Measurements from ENCODE around the gene OR5D16.
"Not testable (repeated sequence)": the region's sequence is repeated elsewhere in the genome, so short reads cannot be mapped to it uniquely, and the experiment has no call there.

OR5D16 gene

GRCh38 chr11:55852141-55852540, 13.6 kb downstream of the OR5D16 start:
- H3K27me3 ChIP-seq (ENCODE audit: control insufficient read depth in 1 of 2, insufficient read depth in 2 of 2, low read length in 2 of 2), result no peaks in the 10 kb centered on the region
- no peak overlapping the region for H3K9ac ChIP-seq (ENCODE audit: low read depth in 1 of 2, low read length in 2 of 2)
- no peak overlapping the region for H3K4me3 ChIP-seq (ENCODE audit: low read depth in 1 of 2, low read length in 2 of 2)
- H3K9me3 ChIP-seq (ENCODE audit: control insufficient read depth in 1 of 2, low read length in 2 of 2), result peaks cover 0 to 3% of the 10 kb centered on the region in 2 donors
- no peaks in the 10 kb centered on the region for H3K4me1 ChIP-seq (ENCODE audit: control insufficient read depth in 1 of 2, insufficient read depth in 2 of 2, low read length in 2 of 2)
- no peaks in the 10 kb centered on the region for H3K36me3 ChIP-seq (ENCODE audit: control insufficient read depth in 1 of 2, insufficient read depth in 2 of 2, low read length in 2 of 2)
- no peak overlapping the region for H3K27ac ChIP-seq (ENCODE audit: low read depth, low read length)

- Histone ChIP-seq H3K9ac (ENCODE audit: low read depth in 1 of 2, low read length in 2 of 2) (no peak overlapping the region), H3K4me1 (ENCODE audit: control insufficient read depth in 1 of 2, insufficient read depth in 2 of 2, low read length in 2 of 2) (no peaks in the 10 kb centered on the region), H3K27me3 (ENCODE audit: control insufficient read depth in 1 of 2, insufficient read depth in 2 of 2, low read length in 2 of 2) (no peaks in the 10 kb centered on the region), H3K4me3 (ENCODE audit: low read depth in 1 of 2, low read length in 2 of 2) (no peak overlapping the region), H3K9me3 (ENCODE audit: control insufficient read depth in 1 of 2, low read length in 2 of 2) (peaks cover 0 to 3% of the 10 kb centered on the region in 2 donors), H3K27ac (ENCODE audit: low read depth, low read length) (no peak overlapping the region), H3K36me3 (ENCODE audit: control insufficient read depth in 1 of 2, insufficient read depth in 2 of 2, low read length in 2 of 2) (no peaks in the 10 kb centered on the region)
Measured at GRCh38 chr11:55854704-55855103, 16.2 kb downstream of the OR5D16 start.

- H3K4me3 ChIP-seq (ENCODE audit: low read depth in 1 of 2, low read length in 2 of 2); H3K27me3 ChIP-seq (ENCODE audit: control insufficient read depth in 1 of 2, insufficient read depth in 2 of 2, low read length in 2 of 2); H3K4me1 ChIP-seq (ENCODE audit: control insufficient read depth in 1 of 2, insufficient read depth in 2 of 2, low read length in 2 of 2); H3K27ac ChIP-seq (ENCODE audit: low read depth, low read length); H3K9ac ChIP-seq (ENCODE audit: low read depth in 1 of 2, low read length in 2 of 2); H3K9me3 ChIP-seq (ENCODE audit: control insufficient read depth in 1 of 2, low read length in 2 of 2); H3K36me3 ChIP-seq (ENCODE audit: control insufficient read depth in 1 of 2, insufficient read depth in 2 of 2, low read length in 2 of 2): not testable (repeated sequence)
Measured at GRCh38 chr11:55867354-55867753, 28.8 kb downstream of the OR5D16 start.

- not testable (repeated sequence) for H3K36me3 ChIP-seq (ENCODE audit: control insufficient read depth in 1 of 2, insufficient read depth in 2 of 2, low read length in 2 of 2); H3K27ac ChIP-seq (ENCODE audit: low read depth, low read length); H3K9me3 ChIP-seq (ENCODE audit: control insufficient read depth in 1 of 2, low read length in 2 of 2); H3K4me3 ChIP-seq (ENCODE audit: low read depth in 1 of 2, low read length in 2 of 2); H3K4me1 ChIP-seq (ENCODE audit: control insufficient read depth in 1 of 2, insufficient read depth in 2 of 2, low read length in 2 of 2); H3K9ac ChIP-seq (ENCODE audit: low read depth in 1 of 2, low read length in 2 of 2); H3K27me3 ChIP-seq (ENCODE audit: control insufficient read depth in 1 of 2, insufficient read depth in 2 of 2, low read length in 2 of 2)
Measured at GRCh38 chr11:55872731-55873130, 34.2 kb downstream of the OR5D16 start.

GRCh38 chr11:55873146-55873545, 34.6 kb downstream of the OR5D16 start:
- not testable (repeated sequence) for H3K9me3 ChIP-seq (ENCODE audit: control insufficient read depth in 1 of 2, low read length in 2 of 2); H3K36me3 ChIP-seq (ENCODE audit: control insufficient read depth in 1 of 2, insufficient read depth in 2 of 2, low read length in 2 of 2); H3K27me3 ChIP-seq (ENCODE audit: control insufficient read depth in 1 of 2, insufficient read depth in 2 of 2, low read length in 2 of 2); H3K9ac ChIP-seq (ENCODE audit: low read depth in 1 of 2, low read length in 2 of 2); H3K27ac ChIP-seq (ENCODE audit: low read depth, low read length); H3K4me3 ChIP-seq (ENCODE audit: low read depth in 1 of 2, low read length in 2 of 2); H3K4me1 ChIP-seq (ENCODE audit: control insufficient read depth in 1 of 2, insufficient read depth in 2 of 2, low read length in 2 of 2)

GRCh38 chr11:55882997-55883396, 44.4 kb downstream of the OR5D16 start, which contains the start of gene TRIM51:
Gene TRIM51, plus strand, starts transcription at chr11:55883297. Its CDS starts 2,132 bp downstream, at chr11:55885429.
- not testable (repeated sequence) for H3K27me3 ChIP-seq (ENCODE audit: control insufficient read depth in 1 of 2, insufficient read depth in 2 of 2, low read length in 2 of 2); H3K36me3 ChIP-seq (ENCODE audit: control insufficient read depth in 1 of 2, insufficient read depth in 2 of 2, low read length in 2 of 2); H3K4me1 ChIP-seq (ENCODE audit: control insufficient read depth in 1 of 2, insufficient read depth in 2 of 2, low read length in 2 of 2); H3K9ac ChIP-seq (ENCODE audit: low read depth in 1 of 2, low read length in 2 of 2); H3K4me3 ChIP-seq (ENCODE audit: low read depth in 1 of 2, low read length in 2 of 2); H3K27ac ChIP-seq (ENCODE audit: low read depth, low read length); H3K9me3 ChIP-seq (ENCODE audit: control insufficient read depth in 1 of 2, low read length in 2 of 2)

GRCh38 chr11:55884995-55885394, 46.4 kb downstream of the OR5D16 start:
- H3K9me3 ChIP-seq (ENCODE audit: control insufficient read depth in 1 of 2, low read length in 2 of 2); H3K27me3 ChIP-seq (ENCODE audit: control insufficient read depth in 1 of 2, insufficient read depth in 2 of 2, low read length in 2 of 2); H3K9ac ChIP-seq (ENCODE audit: low read depth in 1 of 2, low read length in 2 of 2); H3K4me3 ChIP-seq (ENCODE audit: low read depth in 1 of 2, low read length in 2 of 2); H3K36me3 ChIP-seq (ENCODE audit: control insufficient read depth in 1 of 2, insufficient read depth in 2 of 2, low read length in 2 of 2); H3K27ac ChIP-seq (ENCODE audit: low read depth, low read length); H3K4me1 ChIP-seq (ENCODE audit: control insufficient read depth in 1 of 2, insufficient read depth in 2 of 2, low read length in 2 of 2): not testable (repeated sequence)

GRCh38 chr11:55885481-55885880, 46.9 kb downstream of the OR5D16 start:
- not testable (repeated sequence) for H3K27me3 ChIP-seq (ENCODE audit: control insufficient read depth in 1 of 2, insufficient read depth in 2 of 2, low read length in 2 of 2); H3K27ac ChIP-seq (ENCODE audit: low read depth, low read length); H3K9me3 ChIP-seq (ENCODE audit: control insufficient read depth in 1 of 2, low read length in 2 of 2); H3K4me1 ChIP-seq (ENCODE audit: control insufficient read depth in 1 of 2, insufficient read depth in 2 of 2, low read length in 2 of 2); H3K4me3 ChIP-seq (ENCODE audit: low read depth in 1 of 2, low read length in 2 of 2); H3K9ac ChIP-seq (ENCODE audit: low read depth in 1 of 2, low read length in 2 of 2); H3K36me3 ChIP-seq (ENCODE audit: control insufficient read depth in 1 of 2, insufficient read depth in 2 of 2, low read length in 2 of 2)
